ENCODE results near the gene UNCX. TPM values are rescaled to one million over a fixed set of nuclear protein-coding genes. Genes with fewer than 3 reads are reported as not detected.
"Not testable (repeated sequence)": the region's sequence is repeated elsewhere in the genome, so short reads cannot be mapped to it uniquely, and the experiment has no call there.

The UNCX gene
- polyA plus RNA-seq, 4 donors = not detected

GRCh38 chr7:1210321-1210978 lies 22.2 kb upstream of the UNCX start:
- Histone ChIP-seq H3K27ac (ENCODE audit: low read depth in 1 of 3, low read length in 2 of 3) (no peak overlapping the region), H3K36me3 (ENCODE audit: control insufficient read depth in 3 of 3, insufficient read depth in 2 of 3, low read depth in 1 of 3, low read length in 3 of 3) (no peaks in the 10 kb centered on the region), H3K4me3 (ENCODE audit: low read depth in 1 of 3, low read length in 3 of 3) (no peak overlapping the region), H3K9me3 (ENCODE audit: control insufficient read depth in 2 of 2, insufficient read depth in 1 of 2, low read depth in 1 of 2, low read length in 1 of 2) (no peaks in the 10 kb centered on the region), H3K27me3 (ENCODE audit: control insufficient read depth in 3 of 3, insufficient read depth in 3 of 3, low read length in 3 of 3) (peaks cover 0 to 36% (median 22%) of the 10 kb centered on the region in 3 donors), H3K4me1 (ENCODE audit: control insufficient read depth in 3 of 3, insufficient read depth in 2 of 3, low read depth in 1 of 3, low read length in 2 of 3) (no peaks in the 10 kb centered on the region)
- 26 to 36% (median 34%) methylated on average over 18 of the region's 18 CpGs for WGBS, 3 donors
- no peak for DNase-seq
- no peak for FAIRE-seq

GRCh38 chr7:1210979-1211608 lies 21.6 kb upstream of the UNCX start:
- Histone ChIP-seq H3K4me3 (ENCODE audit: low read depth in 1 of 3, low read length in 3 of 3) (no peak overlapping the region), H3K27ac (ENCODE audit: low read depth in 1 of 3, low read length in 2 of 3) (no peak overlapping the region), H3K9me3 (ENCODE audit: control insufficient read depth in 2 of 2, insufficient read depth in 1 of 2, low read depth in 1 of 2, low read length in 1 of 2) (no peaks in the 10 kb centered on the region), H3K4me1 (ENCODE audit: control insufficient read depth in 3 of 3, insufficient read depth in 2 of 3, low read depth in 1 of 3, low read length in 2 of 3) (no peaks in the 10 kb centered on the region), H3K36me3 (ENCODE audit: control insufficient read depth in 3 of 3, insufficient read depth in 2 of 3, low read depth in 1 of 3, low read length in 3 of 3) (no peaks in the 10 kb centered on the region), H3K27me3 (ENCODE audit: control insufficient read depth in 3 of 3, insufficient read depth in 3 of 3, low read length in 3 of 3) (peaks cover 0 to 33% (median 22%) of the 10 kb centered on the region in 3 donors)
- FAIRE-seq (no peak), DNase-seq (no peak)
- 24 to 34% (median 27%) methylated on average over 30 to 35 of the region's 35 CpGs for whole genome bisulfite sequencing, 3 donors

GRCh38 chr7:1211611-1212010 lies 21.1 kb upstream of the UNCX start:
- Histone ChIP-seq H3K4me3 (ENCODE audit: low read depth in 1 of 3, low read length in 3 of 3) (no peak overlapping the region), H3K9me3 (ENCODE audit: control insufficient read depth in 2 of 2, insufficient read depth in 1 of 2, low read depth in 1 of 2, low read length in 1 of 2) (peaks cover 0 to 3% of the 10 kb centered on the region in 2 donors), H3K27me3 (ENCODE audit: control insufficient read depth in 3 of 3, insufficient read depth in 3 of 3, low read length in 3 of 3) (peaks cover 0 to 32% (median 22%) of the 10 kb centered on the region in 3 donors), H3K4me1 (ENCODE audit: control insufficient read depth in 3 of 3, insufficient read depth in 2 of 3, low read depth in 1 of 3, low read length in 2 of 3) (no peaks in the 10 kb centered on the region), H3K36me3 (ENCODE audit: control insufficient read depth in 3 of 3, insufficient read depth in 2 of 3, low read depth in 1 of 3, low read length in 3 of 3) (no peaks in the 10 kb centered on the region), H3K27ac (ENCODE audit: low read depth in 1 of 3, low read length in 2 of 3) (no peak overlapping the region)
- DNase-seq (no peak), FAIRE-seq (no peak)
- WGBS, 3 donors = 72 to 80% (median 80%) methylated on average over 11 of the region's 11 CpGs

- not testable (repeated sequence) for FAIRE-seq; H3K36me3 ChIP-seq (ENCODE audit: control insufficient read depth in 3 of 3, insufficient read depth in 2 of 3, low read depth in 1 of 3, low read length in 3 of 3); H3K27ac ChIP-seq (ENCODE audit: low read depth in 1 of 3, low read length in 2 of 3); H3K4me3 ChIP-seq (ENCODE audit: low read depth in 1 of 3, low read length in 3 of 3); H3K4me1 ChIP-seq (ENCODE audit: control insufficient read depth in 3 of 3, insufficient read depth in 2 of 3, low read depth in 1 of 3, low read length in 2 of 3); H3K9me3 ChIP-seq (ENCODE audit: control insufficient read depth in 2 of 2, insufficient read depth in 1 of 2, low read depth in 1 of 2, low read length in 1 of 2); DNase-seq
- H3K27me3 ChIP-seq (ENCODE audit: control insufficient read depth in 3 of 3, insufficient read depth in 3 of 3, low read length in 3 of 3) = peaks cover 0 to 32% (median 22%) of the 10 kb centered on the region in 3 donors
- WGBS, 3 donors = 78 to 86% (median 82%) methylated on average over 5 of the region's 5 CpGs
Observed at GRCh38 chr7:1212025-1212424, 20.6 kb upstream of the UNCX start.

GRCh38 chr7:1214516-1214915 lies 18.2 kb upstream of the UNCX start:
- Histone ChIP-seq H3K27ac (ENCODE audit: low read depth in 1 of 3, low read length in 2 of 3) (no peak overlapping the region), H3K9me3 (ENCODE audit: control insufficient read depth in 2 of 2, insufficient read depth in 1 of 2, low read depth in 1 of 2, low read length in 1 of 2) (peaks cover 0 to 3% of the 10 kb centered on the region in 2 donors), H3K4me1 (ENCODE audit: control insufficient read depth in 3 of 3, insufficient read depth in 2 of 3, low read depth in 1 of 3, low read length in 2 of 3) (no peaks in the 10 kb centered on the region), H3K4me3 (ENCODE audit: low read depth in 1 of 3, low read length in 3 of 3) (no peak overlapping the region), H3K36me3 (ENCODE audit: control insufficient read depth in 3 of 3, insufficient read depth in 2 of 3, low read depth in 1 of 3, low read length in 3 of 3) (no peaks in the 10 kb centered on the region), H3K27me3 (ENCODE audit: control insufficient read depth in 3 of 3, insufficient read depth in 3 of 3, low read length in 3 of 3) (peaks cover 0 to 43% (median 24%) of the 10 kb centered on the region in 3 donors)
- no peak for DNase-seq
- 75 to 81% (median 77%) methylated on average over 18 of the region's 18 CpGs for WGBS, 3 donors
- no peak for FAIRE-seq

GRCh38 chr7:1218541-1219165 lies 14.0 kb upstream of the UNCX start:
- Histone ChIP-seq H3K27me3 (ENCODE audit: control insufficient read depth in 3 of 3, insufficient read depth in 3 of 3, low read length in 3 of 3) (peaks cover 5 to 57% (median 28%) of the 10 kb centered on the region in 3 donors), H3K27ac (ENCODE audit: low read depth in 1 of 3, low read length in 2 of 3) (no peak overlapping the region), H3K4me1 (ENCODE audit: control insufficient read depth in 3 of 3, insufficient read depth in 2 of 3, low read depth in 1 of 3, low read length in 2 of 3) (no peaks in the 10 kb centered on the region), H3K4me3 (ENCODE audit: low read depth in 1 of 3, low read length in 3 of 3) (no peak overlapping the region), H3K9me3 (ENCODE audit: control insufficient read depth in 2 of 2, insufficient read depth in 1 of 2, low read depth in 1 of 2, low read length in 1 of 2) (peaks cover 0 to 3% of the 10 kb centered on the region in 2 donors), H3K36me3 (ENCODE audit: control insufficient read depth in 3 of 3, insufficient read depth in 2 of 3, low read depth in 1 of 3, low read length in 3 of 3) (no peaks in the 10 kb centered on the region)
- FAIRE-seq (no peak), DNase-seq (no peak)
- 68 to 75% (median 73%) methylated on average over 20 to 24 of the region's 24 CpGs for WGBS, 3 donors

GRCh38 chr7:1219498-1219897 lies 13.2 kb upstream of the UNCX start:
- 36 to 63% (median 39%) methylated on average over 9 of the region's 9 CpGs for WGBS, 3 donors

GRCh38 chr7:1220000-1220726 lies 12.5 kb upstream of the UNCX start:
- 56 to 61% (median 58%) methylated on average over 13 of the region's 13 CpGs for WGBS, 3 donors
- H3K36me3 ChIP-seq (ENCODE audit: control insufficient read depth in 3 of 3, insufficient read depth in 2 of 3, low read depth in 1 of 3, low read length in 3 of 3) = no peaks in the 10 kb centered on the region
- no peak overlapping the region for H3K27ac ChIP-seq (ENCODE audit: low read depth in 1 of 3, low read length in 2 of 3)
- H3K9me3 ChIP-seq (ENCODE audit: control insufficient read depth in 2 of 2, insufficient read depth in 1 of 2, low read depth in 1 of 2, low read length in 1 of 2) = peaks cover 0 to 3% of the 10 kb centered on the region in 2 donors
- no peak for DNase-seq
- no peak for FAIRE-seq
- no peak overlapping the region for H3K4me3 ChIP-seq (ENCODE audit: low read depth in 1 of 3, low read length in 3 of 3)
- H3K27me3 ChIP-seq (ENCODE audit: control insufficient read depth in 3 of 3, insufficient read depth in 3 of 3, low read length in 3 of 3) = peaks cover 14 to 65% (median 36%) of the 10 kb centered on the region in 3 donors
- no peaks in the 10 kb centered on the region for H3K4me1 ChIP-seq (ENCODE audit: control insufficient read depth in 3 of 3, insufficient read depth in 2 of 3, low read depth in 1 of 3, low read length in 2 of 3)

More at GRCh38 chr7:1219498-1219897, 13.2 kb upstream of the UNCX start:
- no peak overlapping the region for H3K4me3 ChIP-seq (ENCODE audit: low read depth in 1 of 3, low read length in 3 of 3)
- no peaks in the 10 kb centered on the region for H3K36me3 ChIP-seq (ENCODE audit: control insufficient read depth in 3 of 3, insufficient read depth in 2 of 3, low read depth in 1 of 3, low read length in 3 of 3)
- H3K4me1 ChIP-seq (ENCODE audit: control insufficient read depth in 3 of 3, insufficient read depth in 2 of 3, low read depth in 1 of 3, low read length in 2 of 3) = no peaks in the 10 kb centered on the region
- peaks cover 11 to 63% (median 36%) of the 10 kb centered on the region in 3 donors for H3K27me3 ChIP-seq (ENCODE audit: control insufficient read depth in 3 of 3, insufficient read depth in 3 of 3, low read length in 3 of 3)
- no peak for FAIRE-seq
- H3K27ac ChIP-seq (ENCODE audit: low read depth in 1 of 3, low read length in 2 of 3) = no peak overlapping the region
- DNase-seq = no peak
- H3K9me3 ChIP-seq (ENCODE audit: control insufficient read depth in 2 of 2, insufficient read depth in 1 of 2, low read depth in 1 of 2, low read length in 1 of 2) = peaks cover 0 to 3% of the 10 kb centered on the region in 2 donors
